Thymus (tissue), 11 donors: ENCODE measurements around the gene MRGPRE. TPM values are rescaled to one million over a fixed set of nuclear protein-coding genes. Genes with fewer than 3 reads are reported as not detected.
"Not testable (repeated sequence)": the region's sequence is repeated elsewhere in the genome, so short reads cannot be mapped to it uniquely, and the experiment has no call there.

Experiments used
- DNase-seq, 9 donors: peaks; one replicate each; pipeline ENCODE4 v3.0.0-alpha.2; 2013; ENCODE audit warnings: low spot score in 9 of 9, low read depth in 6 of 9, missing footprints in 1 of 9
- H3K27ac ChIP-seq, 2 donors: one replicate each; pipeline ENCODE4 v1.5.1; 2013; ENCODE audit warnings: control low read depth in 1 of 2, low read depth in 1 of 2, low read length in 1 of 2, mild to moderate bottlenecking in 1 of 2, moderate library complexity in 1 of 2
- H3K27me3 ChIP-seq, 2 donors: one replicate each; pipeline ENCODE4 v1.5.1; 2013; ENCODE audit warnings: low read length in 1 of 2; ENCODE audit not compliant: control insufficient read depth in 2 of 2, insufficient read depth in 1 of 2
- H3K36me3 ChIP-seq, 2 donors: one replicate each; pipeline ENCODE4 v1.5.1; 2013; ENCODE audit warnings: low read length in 1 of 2, mild to moderate bottlenecking in 1 of 2, moderate library complexity in 1 of 2; ENCODE audit not compliant: control insufficient read depth in 2 of 2, insufficient read depth in 2 of 2
- H3K4me1 ChIP-seq, 2 donors: one replicate each; pipeline ENCODE4 v1.5.1; 2013; ENCODE audit warnings: low read length in 2 of 2; ENCODE audit not compliant: control insufficient read depth in 2 of 2, insufficient read depth in 2 of 2
- H3K4me3 ChIP-seq, 2 donors: one replicate each; pipeline ENCODE4 v1.5.1; 2013; ENCODE audit warnings: low read length in 2 of 2, control low read depth in 1 of 2, mild to moderate bottlenecking in 1 of 2
- H3K9me3 ChIP-seq, 2 donors: one replicate each; pipeline ENCODE4 v1.5.1; 2013; ENCODE audit warnings: low read length in 1 of 2, mild to moderate bottlenecking in 1 of 2; ENCODE audit not compliant: control insufficient read depth in 2 of 2, insufficient read depth in 1 of 2
- WGBS: extraction: QIAGEN DNeasy Blood & Tissue Kit; methylation state at CpG from one replicate; pipeline ENCODE4 v1.1.7; 2013; 5-methylcytosine and 5-hydroxymethylcytosine counted together
- polyA plus RNA-seq: library from polyadenylated mRNA; stranded (reverse); fragments of 200-250 nt; gene quantifications from one replicate; pipeline ENCODE4 v1.2.3, GENCODE V29; 2013
- total RNA-seq: library from RNA; stranded (reverse); fragments of 120-200 nt; gene quantifications from one replicate; pipeline ENCODE4 v1.2.4, GENCODE V29; 2013
- donor health status: healthy.

MRGPRE gene
- total and polyA plus RNA-seq, 2 donors, result 0.02 TPM; not detected in 1

DNA sequence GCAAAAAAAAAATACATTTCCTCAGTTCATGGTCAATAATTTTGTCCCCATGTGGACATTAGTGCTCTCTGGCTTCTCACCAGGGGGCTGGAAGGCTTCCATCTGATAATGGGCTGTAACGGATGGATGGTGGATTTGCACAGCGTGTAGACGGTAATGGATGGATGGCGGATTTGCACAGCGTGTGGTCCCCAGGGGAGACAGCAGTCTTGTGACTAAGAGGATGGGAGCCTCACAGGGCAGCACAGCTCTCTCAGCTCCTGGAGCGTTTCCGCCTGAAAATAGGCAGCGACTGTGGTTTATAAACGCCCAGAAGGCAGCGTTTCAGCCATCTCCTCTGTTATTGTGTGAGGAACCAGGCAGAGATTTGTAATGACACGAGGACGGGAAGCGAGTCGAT, 22.6 kb upstream of the MRGPRE start:
- not testable (repeated sequence) for H3K4me3 ChIP-seq, H3K4me1 ChIP-seq, H3K27me3 ChIP-seq, H3K27ac ChIP-seq, DNase-seq, H3K36me3 ChIP-seq, H3K9me3 ChIP-seq
- no CpG with 5 or more reads among the region's 14 CpGs for WGBS

DNA sequence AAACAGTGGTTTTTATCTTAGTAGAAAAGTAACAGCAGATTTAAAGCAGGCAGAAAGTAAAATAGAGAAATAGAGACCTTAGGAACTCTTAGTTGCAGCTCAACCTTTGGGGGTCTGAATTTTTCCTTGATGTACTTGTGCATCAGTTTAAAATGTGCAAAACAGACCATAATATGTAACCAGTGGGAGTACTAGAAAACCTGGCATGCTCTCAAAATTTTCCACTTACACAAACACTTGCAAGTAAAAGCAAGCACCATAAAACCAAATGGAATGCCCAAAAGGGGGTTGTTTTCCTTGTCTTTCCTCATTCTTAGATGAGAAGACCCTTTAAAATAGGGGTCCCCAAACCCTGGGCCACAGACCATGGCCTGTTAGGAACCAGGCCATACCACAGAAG, 12.9 kb upstream of the MRGPRE start:
- DNase-seq, result no peak
- no peak overlapping the region for H3K4me3 ChIP-seq
- H3K4me1 ChIP-seq, result no peaks in the 10 kb centered on the region
- H3K9me3 ChIP-seq, result no peaks in the 10 kb centered on the region
- no peaks in the 10 kb centered on the region for H3K36me3 ChIP-seq
- no peaks in the 10 kb centered on the region for H3K27me3 ChIP-seq
- no peak overlapping the region for H3K27ac ChIP-seq

DNA sequence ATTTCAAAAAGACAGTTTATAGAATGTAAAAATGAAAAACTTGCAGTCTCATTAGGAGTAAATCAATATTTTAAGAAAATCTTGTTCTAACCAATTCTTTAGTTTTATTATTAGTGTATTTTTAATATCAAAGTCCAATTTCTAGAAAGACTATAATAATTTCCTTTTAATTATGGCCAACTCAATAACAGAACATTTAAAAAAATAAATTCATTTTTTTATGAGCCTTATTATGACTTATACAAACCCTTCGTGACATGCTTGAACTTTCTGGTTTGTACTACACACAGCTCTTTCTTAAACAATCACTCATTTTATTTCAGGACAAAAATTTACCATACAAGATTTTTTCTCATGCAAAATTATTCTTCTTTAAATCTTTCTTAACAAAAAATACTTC, 11.7 kb upstream of the MRGPRE start:
- H3K9me3 ChIP-seq, result no peaks in the 10 kb centered on the region
- H3K27ac ChIP-seq, result no peak overlapping the region
- DNase-seq, result no peak
- H3K4me3 ChIP-seq, result no peak overlapping the region
- 95% methylated on average over 1 of the region's 1 CpG for WGBS
- H3K4me1 ChIP-seq, result no peaks in the 10 kb centered on the region
- H3K36me3 ChIP-seq, result no peaks in the 10 kb centered on the region
- no peaks in the 10 kb centered on the region for H3K27me3 ChIP-seq

DNA sequence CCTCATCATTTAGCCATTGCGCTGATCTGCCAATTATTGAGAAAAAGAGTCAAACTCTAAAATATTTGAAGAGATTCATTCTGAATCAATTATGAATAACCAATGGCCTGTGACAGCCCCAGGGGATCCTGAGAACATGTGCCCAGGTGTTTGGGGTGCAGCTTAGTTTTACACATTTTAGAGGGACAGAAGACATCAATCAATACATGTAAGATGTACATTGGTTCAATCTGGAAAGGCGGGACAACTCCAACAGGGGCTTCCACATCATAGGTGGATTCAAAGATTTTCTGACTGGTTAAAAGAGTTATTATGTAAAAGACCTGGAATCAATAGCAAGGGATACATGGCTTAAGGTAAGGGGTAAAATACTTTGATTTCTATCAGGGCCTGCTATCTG, 4.9 kb upstream of the MRGPRE start:
- H3K27ac ChIP-seq, result no peak overlapping the region
- no peak for DNase-seq
- 97% methylated on average over 2 of the region's 2 CpGs for WGBS
- H3K36me3 ChIP-seq, result no peaks in the 10 kb centered on the region
- no peaks in the 10 kb centered on the region for H3K9me3 ChIP-seq
- H3K4me3 ChIP-seq, result no peak overlapping the region
- peaks cover 0 to 14% of the 10 kb centered on the region in 2 donors for H3K27me3 ChIP-seq
- H3K4me1 ChIP-seq, result peaks cover 0 to 2% of the 10 kb centered on the region in 2 donors

DNA sequence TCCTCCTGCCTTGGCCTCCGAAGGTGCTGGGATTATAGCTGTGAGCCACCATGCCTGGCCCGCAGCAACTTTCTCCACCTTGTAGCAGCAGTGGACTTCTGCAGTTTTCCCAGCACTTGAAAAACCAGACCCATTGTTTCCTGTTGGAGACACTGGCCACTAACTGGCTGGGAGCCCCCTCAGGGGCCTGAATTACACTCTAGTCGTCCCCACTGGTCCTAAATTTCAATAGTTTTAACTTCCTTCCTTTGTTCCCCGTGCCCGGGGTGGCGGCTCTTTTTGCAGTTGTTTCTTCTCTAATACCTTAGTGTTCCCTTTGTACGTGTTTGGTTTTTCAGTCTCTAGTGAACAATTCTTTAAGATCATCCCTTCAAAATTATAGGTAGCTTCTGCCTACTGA, 2.6 kb upstream of the MRGPRE start:
- Histone ChIP-seq H3K36me3 (no peaks in the 10 kb centered on the region), H3K4me1 (peaks cover 0 to 9% of the 10 kb centered on the region in 2 donors), H3K27me3 (peaks cover 3 to 23% of the 10 kb centered on the region in 2 donors), H3K9me3 (no peaks in the 10 kb centered on the region), H3K27ac (no peak overlapping the region), H3K4me3 (no peak overlapping the region)
- WGBS, result 72% methylated on average over 7 of the region's 7 CpGs
- no peak for DNase-seq

DNA sequence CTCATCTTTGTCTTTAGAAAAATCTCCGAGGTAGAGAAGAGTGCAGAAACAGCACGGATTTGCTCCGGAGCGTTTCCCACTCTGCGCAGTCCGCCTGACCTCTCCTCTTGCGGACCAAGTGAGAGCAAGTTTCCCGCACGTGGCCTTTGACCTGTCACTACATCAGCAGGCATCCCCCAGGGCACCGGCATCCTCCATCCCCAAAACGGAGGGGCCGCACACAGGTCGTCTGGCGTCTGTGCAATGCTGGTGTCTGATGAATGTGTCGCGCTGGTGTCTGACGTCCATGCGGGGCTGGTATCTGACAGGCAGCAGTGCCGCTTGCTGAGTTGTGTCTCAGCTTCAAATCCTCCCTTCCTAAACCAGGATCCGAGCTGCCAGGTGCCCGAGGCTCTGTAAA, 739 bp upstream of the MRGPRE start:
- Histone ChIP-seq H3K9me3 (no peaks in the 10 kb centered on the region), H3K36me3 (no peaks in the 10 kb centered on the region), H3K27me3 (peaks cover 3 to 27% of the 10 kb centered on the region in 2 donors), H3K4me1 (peaks cover 0 to 9% of the 10 kb centered on the region in 2 donors), H3K4me3 (no peak overlapping the region), H3K27ac (no peak overlapping the region)
- 98% methylated on average over 21 of the region's 21 CpGs for WGBS
- no peak for DNase-seq

DNA sequence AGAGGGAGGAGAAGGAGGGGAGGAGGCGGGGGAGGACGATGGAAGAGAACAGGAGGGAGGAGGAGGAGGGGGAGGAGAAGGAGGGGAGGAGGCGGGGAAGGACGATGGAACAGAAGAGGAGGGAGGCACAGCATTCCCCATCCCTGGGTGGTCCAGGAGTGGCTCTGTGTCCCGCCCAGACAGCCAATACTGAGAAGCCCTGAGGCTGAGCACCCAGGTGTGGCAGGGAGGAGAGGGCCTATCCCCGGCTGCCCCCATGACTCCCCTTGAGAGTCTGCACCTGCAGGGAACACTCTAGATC, 717 bp downstream of the MRGPRE start:
- 82% methylated on average over 6 of the region's 6 CpGs for WGBS
- H3K9me3 ChIP-seq, result no peaks in the 10 kb centered on the region
- H3K4me1 ChIP-seq, result peaks cover 0 to 9% of the 10 kb centered on the region in 2 donors
- peaks cover 3 to 30% of the 10 kb centered on the region in 2 donors for H3K27me3 ChIP-seq
- H3K4me3 ChIP-seq, result no peak overlapping the region
- H3K27ac ChIP-seq, result no peak overlapping the region
- DNase-seq, result no peak
- no peaks in the 10 kb centered on the region for H3K36me3 ChIP-seq

DNA sequence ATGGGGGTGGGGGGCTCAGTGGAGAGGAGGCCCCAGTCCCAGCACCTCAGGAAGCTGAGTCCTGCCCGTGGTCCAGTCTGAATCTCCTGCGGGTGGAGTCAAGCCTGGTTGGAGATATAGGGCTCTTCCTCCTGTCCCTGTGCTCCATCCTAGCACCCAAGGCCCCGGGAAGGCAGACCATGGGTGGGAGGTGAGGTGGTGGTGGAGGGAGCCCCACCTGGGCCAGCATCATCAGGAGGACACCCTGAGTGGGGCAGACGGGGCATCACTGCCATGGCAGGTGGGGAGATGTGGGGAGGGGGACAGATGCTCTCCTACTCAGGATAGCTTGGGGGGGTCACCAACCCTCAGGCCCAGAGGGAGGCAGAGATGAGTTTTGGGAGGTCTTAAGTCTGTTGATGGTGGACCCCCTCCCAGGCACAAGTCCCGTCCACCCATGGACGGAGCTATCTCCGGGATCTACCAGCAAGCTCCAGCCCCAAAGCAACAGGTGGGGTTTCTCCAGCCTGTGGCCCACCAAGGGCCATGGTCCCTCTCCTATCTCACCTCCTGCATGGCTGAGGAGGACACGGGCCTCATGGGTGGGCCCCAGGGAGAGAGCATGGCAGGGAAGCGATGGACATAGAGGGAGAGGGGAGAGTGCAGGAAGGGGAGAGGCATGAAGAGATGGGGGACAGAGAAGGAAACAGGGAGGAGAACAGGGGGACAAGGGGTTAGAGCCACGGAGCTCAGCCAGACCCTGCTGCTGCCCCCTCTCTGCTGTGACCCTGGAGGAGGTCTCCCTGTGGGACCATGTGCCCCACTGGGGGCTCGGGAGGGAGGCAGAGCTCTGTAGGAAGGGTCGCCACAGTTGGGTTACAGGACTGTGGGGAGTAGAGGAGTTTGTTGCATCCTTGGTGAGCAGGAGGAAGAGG, 1.3 kb downstream of the MRGPRE start:
- WGBS, result 93% methylated on average over 12 of the region's 12 CpGs
- Histone ChIP-seq H3K4me3 (no peak overlapping the region), H3K27me3 (peaks cover 3 to 32% of the 10 kb centered on the region in 2 donors), H3K9me3 (no peaks in the 10 kb centered on the region), H3K4me1 (peaks cover 0 to 9% of the 10 kb centered on the region in 2 donors), H3K36me3 (no peaks in the 10 kb centered on the region), H3K27ac (no peak overlapping the region)
- DNase-seq, result no peak

DNA sequence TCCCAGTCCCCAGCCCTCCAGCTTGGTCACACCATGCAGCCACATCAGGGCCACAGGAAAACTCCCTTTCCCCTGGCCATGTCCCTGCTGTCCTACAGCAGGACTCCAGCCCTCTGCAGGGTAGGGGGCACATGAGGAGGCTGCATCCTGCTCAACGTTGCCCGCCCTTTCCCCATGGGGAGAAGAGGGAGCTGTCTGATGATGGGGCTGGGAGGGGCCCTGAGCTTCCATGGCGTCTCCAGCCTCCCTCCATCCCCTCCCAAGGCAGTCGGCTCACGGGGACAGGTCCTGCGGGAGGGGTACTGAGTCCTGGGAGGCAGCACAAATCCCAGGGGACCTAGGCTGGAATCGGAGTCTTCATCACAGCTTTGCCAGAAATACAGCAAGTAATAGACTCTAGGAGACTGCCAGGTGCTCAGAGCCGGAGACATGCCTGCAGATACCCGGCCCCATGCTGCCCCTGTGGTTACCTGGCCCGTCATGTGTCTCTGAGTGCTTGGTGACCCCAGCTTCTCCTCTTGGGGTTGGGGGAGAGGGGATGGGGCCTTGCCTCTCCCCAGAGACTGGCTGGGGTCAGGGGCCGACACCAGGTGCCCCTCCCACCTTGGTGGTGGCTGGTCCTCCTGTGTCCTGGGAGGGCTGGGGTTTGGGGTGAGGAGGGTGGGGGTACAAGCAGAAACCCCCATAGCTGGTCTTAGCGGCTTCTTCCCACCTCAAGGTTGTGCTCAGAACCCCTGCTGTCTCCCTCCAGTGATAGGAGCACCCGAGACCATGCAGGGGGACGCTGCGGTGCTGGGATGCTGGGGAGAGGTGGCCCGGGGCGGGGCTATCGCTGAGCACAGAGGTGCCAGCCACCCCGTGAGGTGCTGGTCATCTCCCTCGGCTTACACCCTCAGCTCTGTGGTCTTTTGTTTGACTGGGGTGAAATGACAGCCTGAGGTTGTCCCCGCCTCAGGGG, 2.3 kb downstream of the MRGPRE start:
- H3K9me3 ChIP-seq, result no peaks in the 10 kb centered on the region
- 97% methylated on average over 21 of the region's 21 CpGs for WGBS
- H3K27me3 ChIP-seq, result peaks cover 3 to 37% of the 10 kb centered on the region in 2 donors
- H3K4me1 ChIP-seq, result peaks cover 0 to 9% of the 10 kb centered on the region in 2 donors
- no peaks in the 10 kb centered on the region for H3K36me3 ChIP-seq
- no peak for DNase-seq
- H3K27ac ChIP-seq, result no peak overlapping the region
- no peak overlapping the region for H3K4me3 ChIP-seq
